ENCODE results near the gene KLF15. TPM values are rescaled to one million over a fixed set of nuclear protein-coding genes. Genes with fewer than 3 reads are reported as not detected.

Gene KLF15
- total and polyA plus RNA-seq, 9 of the 15 experiments (the other 6 are each of a cell fraction or from before 2014, with no cell fraction given), result 0.08 to 4.8 (median 1.2) TPM

GRCh38 chr3:126371096-126371705 lies 14.0 kb upstream of the KLF15 start:
- ChIA-PET CTCF (ENCODE audit: low intra/inter-chr PET ratio) (no interaction called here), POLR2A (no interaction called here)
- Histone ChIP-seq H3K9ac (ENCODE audit: insufficient read depth in 1 of 2, low read depth in 2 of 2, low read length in 2 of 2) (no peak overlapping the region), H3K36me3 (ENCODE audit: control insufficient read depth, insufficient read depth, low read length) (no peaks in the 10 kb centered on the region), H3K4me1 (replicated peaks in 1 of 2; ENCODE audit: control insufficient read depth in 2 of 2, insufficient read depth in 2 of 2, low read length in 2 of 2) (no peaks in the 10 kb centered on the region), H2AFZ (ENCODE audit: low read depth, low read length) (no peak overlapping the region), H3K4me2 (ENCODE audit: insufficient read depth, low read length) (no peak overlapping the region), H4K20me1 (replicated peaks; ENCODE audit: control insufficient read depth, insufficient read depth, low read length) (no peaks in the 10 kb centered on the region), H3K4me3 (no peak overlapping the region), H3K27me3 (ENCODE audit: control insufficient read depth in 2 of 2, insufficient read depth in 2 of 2, low read length in 2 of 2) (peaks cover 10 to 70% of the 10 kb centered on the region in 2 experiments; a peak in 4 of 5 replicates), H3K9me1 (ENCODE audit: control insufficient read depth, insufficient read depth, low read length) (no peaks in the 10 kb centered on the region), H3K9me3 (replicated peaks; ENCODE audit: control insufficient read depth, insufficient read depth, low read depth, low read length) (no peaks in the 10 kb centered on the region), H3K79me2 (ENCODE audit: control insufficient read depth, insufficient read depth, low read length) (no peaks in the 10 kb centered on the region), H3K27ac (ENCODE audit: extremely low read depth, low read depth, low read length) (no peak overlapping the region)
- WGBS (ENCODE audit: insufficient coverage, low coverage, missing lambda C conversion rate), result 0% methylated on average over 12 of the region's 22 CpGs
- TF ChIP-seq TAF1 (IDR thresholded peaks at IDR 0.05; ENCODE audit: control insufficient read depth, extremely low read depth, insufficient read depth, low read length, severe bottlenecking) (no peak), SNIP1 (IDR thresholded peaks at IDR 0.05; ENCODE audit: low read depth) (no peak), SLC30A9 (CRISPR knock-in tag; IDR thresholded peaks at IDR 0.05) (no peak), MYC (IDR thresholded peaks at IDR 0.05; ENCODE audit: low read depth, low read length) (no peak), MYC (CRISPR knock-in tag; IDR thresholded peaks at IDR 0.05; ENCODE audit: borderline replicate concordance, low read depth) (no peak), CAMTA2 (CRISPR knock-in tag; conservative IDR thresholded peaks at IDR 0.05) (no peak), CBFB (CRISPR knock-in tag; IDR thresholded peaks at IDR 0.05) (no peak), RHOXF2B (CRISPR knock-in tag; conservative IDR thresholded peaks at IDR 0.05) (no peak), ZNF764 (CRISPR knock-in tag; IDR thresholded peaks at IDR 0.05; ENCODE audit: low read depth) (no peak), ZKSCAN3 (CRISPR knock-in tag; IDR thresholded peaks at IDR 0.05) (no peak), HMBOX1 (IDR thresholded peaks at IDR 0.05) (no peak), ZFP1 (CRISPR knock-in tag; IDR thresholded peaks at IDR 0.05) (no peak), CEBPB (tag; IDR thresholded peaks at IDR 0.05) (no peak), ZNF239 (CRISPR knock-in tag; IDR thresholded peaks at IDR 0.05) (no peak), ZHX1 (conservative IDR thresholded peaks at IDR 0.05; ENCODE audit: low read length) (no peak), CGGBP1 (CRISPR knock-in tag; IDR thresholded peaks at IDR 0.05) (no peak), ZNF830 (CRISPR knock-in tag; IDR thresholded peaks at IDR 0.05) (no peak), CREB3L1 (IDR thresholded peaks at IDR 0.05; ENCODE audit: borderline replicate concordance, low read depth) (no peak)
- intact Hi-C loops (cut with micrococcal nuclease), result no loop called here
- DNase-seq (ENCODE audit: extremely low read depth in 1 of 4, low spot score in 3 of 4), result no peak
- no peak for ATAC-seq
- in situ Hi-C loops (cut with MboI), result no loop called here
- no TSS peak for BruUV-seq (replicated peaks)
- no peak for FAIRE-seq
